Muscle of back (tissue), 11 donors: ENCODE results near the gene HOXA2. TPM values are rescaled to one million over a fixed set of nuclear protein-coding genes. Genes with fewer than 3 reads are reported as not detected.

Experiments used
- DNase-seq, 3 donors: peaks; one replicate each; pipeline versions ENCODE4 v3.0.0 to v3.0.0-alpha.2; 2013
- polyA plus RNA-seq, 10 donors: library from polyadenylated mRNA; unstranded; fragments of 120-200 nt; gene quantifications; one replicate each; pipeline ENCODE4 v1.2.1, GENCODE V29; 2013; ENCODE audit not compliant: insufficient read length in 10 of 10

HOXA2 gene
- polyA plus RNA-seq, 10 donors: 1.6 to 7.4 (median 4.4) TPM

DNA sequence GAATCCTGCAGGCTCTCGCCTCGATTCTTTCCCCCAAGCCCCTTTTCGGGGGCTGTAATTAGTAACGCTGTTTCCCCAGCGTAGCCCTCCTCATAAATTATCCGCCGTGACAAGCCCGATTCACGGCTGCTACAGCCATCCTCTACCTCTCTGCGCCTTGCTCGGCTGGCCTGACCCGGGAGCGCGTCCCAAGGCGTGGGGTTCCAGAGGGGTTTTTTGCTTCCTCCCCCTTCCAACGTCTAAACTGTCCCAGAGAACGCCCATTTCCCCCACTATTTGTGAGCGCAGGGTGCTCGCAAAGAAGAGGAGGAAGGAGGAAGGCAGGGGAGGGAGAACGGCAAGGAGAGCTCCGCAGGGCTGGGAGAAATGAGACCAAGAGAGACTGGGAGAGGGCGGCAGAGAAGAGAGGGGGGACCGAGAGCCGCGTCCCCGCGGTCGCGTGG is 40.1 kb upstream of the HOXA2 start:
- DNase-seq: no peak

DNA sequence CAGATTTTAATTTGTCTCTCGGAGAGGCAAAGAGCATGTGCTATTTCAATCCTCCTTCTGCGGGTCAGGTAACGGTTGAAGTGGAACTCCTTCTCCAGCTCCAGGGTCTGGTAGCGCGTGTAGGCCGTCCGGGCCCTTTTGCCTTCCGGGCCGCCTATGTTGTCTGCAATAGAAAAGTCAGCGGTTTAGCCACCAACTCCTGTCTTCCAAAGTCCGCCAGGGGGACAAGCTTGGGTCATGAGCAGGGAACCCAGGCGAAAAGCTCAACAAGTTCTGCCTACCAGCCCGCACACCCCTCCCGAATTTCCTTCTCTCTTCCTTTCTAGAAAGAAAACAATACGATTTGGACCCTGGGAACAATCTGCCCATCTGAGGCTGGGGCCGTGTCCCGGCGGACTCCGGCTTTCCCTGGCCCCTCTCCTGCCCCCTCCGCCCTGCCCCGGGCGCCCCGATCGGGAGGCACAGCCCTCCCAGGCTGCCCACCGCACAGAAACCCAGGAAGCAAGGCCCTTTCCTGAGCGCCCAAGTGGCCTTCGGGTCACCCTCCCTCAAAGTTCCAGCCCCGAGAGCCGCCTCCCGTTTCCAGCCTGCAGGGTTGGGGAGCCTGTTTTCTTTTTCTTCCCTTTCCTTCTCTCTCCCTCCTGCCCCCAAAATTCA is 39.6 kb upstream of the HOXA2 start:
- peak in 1 of 3 donors; percentile 62 for DNase-seq

DNA sequence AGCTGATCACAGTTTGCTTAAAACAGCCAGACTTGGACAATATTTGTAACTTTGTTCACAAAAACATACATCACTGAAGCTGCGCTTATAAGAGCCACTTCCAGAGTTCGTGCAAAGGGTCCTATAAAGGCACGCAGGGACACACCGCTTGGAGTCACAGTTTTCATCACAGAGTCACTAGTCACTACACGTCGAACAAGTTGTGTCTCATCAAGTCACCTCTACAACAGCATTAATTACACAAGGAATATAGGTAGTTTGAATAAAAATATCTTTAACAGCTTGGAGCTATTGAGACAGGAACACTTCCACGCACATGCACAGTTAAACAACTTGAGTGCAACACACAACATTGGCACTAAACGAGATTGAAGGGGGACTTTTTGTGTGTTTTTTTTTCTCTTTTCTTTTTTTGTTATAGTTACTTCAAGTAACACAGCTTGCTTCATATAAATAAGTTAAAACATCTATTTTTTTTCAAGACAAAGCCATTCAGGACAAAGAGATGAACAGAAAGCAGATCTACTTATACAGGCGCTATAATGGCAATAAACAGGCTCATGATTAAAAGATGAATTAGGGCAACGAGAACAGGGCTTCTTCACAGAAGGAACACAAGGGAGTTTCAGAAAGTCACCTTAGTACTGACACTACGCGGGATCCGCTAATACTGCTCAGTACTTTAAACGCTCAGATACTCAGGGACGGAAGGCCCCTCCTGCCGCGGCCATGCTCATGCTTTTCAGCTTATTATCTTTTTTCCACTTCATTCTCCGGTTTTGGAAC is 38.8 kb upstream of the HOXA2 start:
- peak in 1 of 3 donors; percentile 46 for DNase-seq

DNA sequence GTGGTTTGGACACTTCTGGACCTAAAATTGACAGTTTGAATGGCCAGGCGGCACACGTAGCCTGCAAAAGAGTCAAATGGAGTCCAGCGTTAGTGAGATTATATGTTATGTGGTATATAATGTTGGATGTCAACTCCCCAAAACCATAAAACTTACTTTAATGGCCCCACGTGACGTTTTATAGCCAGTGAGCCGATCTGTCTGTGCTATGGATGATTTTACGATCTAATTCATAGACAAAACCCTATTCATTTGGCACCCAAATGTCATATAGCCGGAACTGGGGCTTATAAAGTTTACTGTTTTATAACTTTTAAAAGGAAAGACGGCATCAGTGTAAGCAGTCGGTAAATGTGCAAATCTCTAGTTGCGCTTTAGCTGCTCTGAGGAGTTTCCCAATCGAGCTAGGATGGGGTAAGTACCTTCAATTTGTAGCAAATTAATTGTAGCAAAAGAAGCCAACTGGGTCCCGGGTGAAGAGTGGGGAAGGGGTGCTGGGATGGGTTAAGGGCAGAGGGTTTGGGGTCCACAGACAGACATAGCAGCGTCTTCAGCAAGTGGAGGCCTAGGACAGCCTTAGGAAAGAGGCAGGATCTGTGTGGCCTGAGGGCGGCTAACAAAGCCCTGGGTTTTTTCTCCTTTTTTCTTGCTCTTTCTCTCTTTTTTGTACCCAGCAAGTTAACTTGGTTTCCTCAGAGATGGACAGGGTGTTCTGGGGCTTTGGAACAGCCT is 37.8 kb upstream of the HOXA2 start:
- peak in 1 of 3 donors; percentile 51 for DNase-seq

DNA sequence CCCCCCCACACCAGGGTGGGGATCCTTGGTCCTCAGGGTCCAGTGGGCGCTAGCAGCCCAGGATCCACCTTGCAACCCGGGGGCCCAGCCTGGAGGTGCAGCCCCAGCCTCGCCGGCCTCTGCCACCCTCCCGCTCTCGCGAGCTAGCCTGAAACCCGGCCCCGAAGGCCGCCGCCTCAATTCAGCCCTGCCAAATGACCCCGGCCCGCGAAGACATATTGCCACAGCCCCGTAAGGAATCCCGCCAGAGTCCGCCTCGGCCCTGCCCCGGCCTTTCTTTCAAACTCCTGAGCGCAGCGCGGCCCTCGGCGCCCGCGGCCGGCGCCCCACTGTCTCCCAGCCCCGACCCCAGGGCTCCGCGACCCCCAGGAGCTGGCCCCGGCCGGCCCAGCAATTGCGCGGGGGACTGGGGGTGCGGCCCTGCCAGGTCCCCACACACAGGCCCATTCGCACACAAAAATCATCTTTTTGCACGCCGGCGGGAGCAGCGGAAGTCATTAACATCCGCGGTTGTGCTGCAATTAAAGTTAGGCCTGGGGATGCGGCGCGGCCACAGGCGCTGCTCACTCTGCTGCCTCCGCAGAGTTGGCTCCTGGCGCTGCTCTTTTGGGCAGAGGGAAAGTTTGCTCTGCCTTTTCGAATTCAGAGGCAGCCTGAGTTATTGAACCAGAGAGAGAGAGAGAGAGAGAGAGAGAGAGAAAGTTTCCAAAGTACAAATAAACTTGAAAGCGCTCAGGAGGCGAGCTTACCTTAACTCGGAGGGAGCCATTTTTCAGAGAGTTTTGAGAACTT is 37.0 kb upstream of the HOXA2 start:
- DNase-seq: no peak

DNA sequence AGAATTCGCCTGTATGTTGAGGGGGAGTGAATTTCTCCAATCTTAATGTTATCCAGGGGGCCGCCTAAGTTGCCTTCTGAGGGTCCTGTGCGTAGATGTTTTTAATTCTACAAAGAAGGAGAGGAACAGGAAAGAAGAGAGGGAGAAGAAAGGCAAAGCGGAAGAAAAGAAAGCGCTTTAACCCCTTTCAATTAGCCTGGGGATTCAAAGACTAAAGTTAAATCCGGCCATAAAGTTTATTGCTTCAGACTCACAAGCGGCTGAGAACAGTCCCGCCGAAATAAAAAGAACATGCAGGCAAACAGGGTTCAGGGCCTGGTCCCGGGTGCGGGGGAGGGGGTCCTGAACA is 36.5 kb upstream of the HOXA2 start:
- DNase-seq: no peak

DNA sequence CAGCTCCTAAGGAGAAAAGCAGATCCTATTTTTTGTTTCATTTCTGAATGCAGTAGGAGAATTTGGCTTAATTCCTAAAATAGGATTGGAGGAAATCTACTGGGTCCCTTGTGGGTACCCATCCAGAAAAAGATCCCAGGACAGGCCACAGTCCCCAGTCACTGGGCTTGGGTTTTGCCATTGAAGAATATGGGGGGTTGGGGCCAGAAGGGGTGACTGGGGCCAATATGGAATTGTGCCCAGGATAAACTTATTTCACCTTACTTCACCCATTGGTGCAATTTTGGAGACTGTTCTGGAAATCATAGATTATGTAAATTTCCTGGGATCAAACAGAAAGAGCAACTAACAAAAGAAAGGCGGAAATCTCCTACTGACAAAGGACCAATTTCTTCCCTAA is 36.0 kb upstream of the HOXA2 start:
- DNase-seq: no peak

DNA sequence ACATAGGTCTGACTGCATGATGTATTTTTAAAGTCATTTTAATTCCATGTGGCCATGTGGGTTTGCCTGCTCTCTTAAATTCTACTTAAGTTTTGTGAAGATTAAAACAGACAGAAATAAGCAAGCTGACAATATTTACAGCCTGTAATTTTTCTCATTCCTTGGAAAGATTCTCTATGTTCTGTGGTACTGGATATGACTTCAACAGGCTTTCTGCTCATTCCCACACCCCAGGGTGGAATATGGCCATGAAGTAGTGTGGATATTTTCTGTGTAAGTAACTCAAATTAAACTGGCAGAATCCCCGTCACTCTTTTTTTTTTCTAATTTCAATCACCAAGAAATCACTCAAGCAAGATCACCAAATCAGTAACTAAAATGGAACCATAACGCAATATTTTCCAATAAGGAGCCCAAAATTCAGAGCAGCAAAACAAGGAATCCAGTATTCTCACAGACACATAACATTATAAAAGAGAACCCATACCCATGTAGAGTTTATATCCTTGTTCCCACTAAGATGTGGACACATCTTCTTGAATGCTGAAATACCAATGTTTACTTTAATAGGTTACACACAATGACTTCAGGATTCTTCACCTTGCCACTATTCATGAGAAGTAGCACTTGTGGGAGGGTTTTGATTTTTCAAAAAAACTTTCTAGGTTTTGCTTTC is 35.3 kb upstream of the HOXA2 start:
- no peak for DNase-seq

DNA sequence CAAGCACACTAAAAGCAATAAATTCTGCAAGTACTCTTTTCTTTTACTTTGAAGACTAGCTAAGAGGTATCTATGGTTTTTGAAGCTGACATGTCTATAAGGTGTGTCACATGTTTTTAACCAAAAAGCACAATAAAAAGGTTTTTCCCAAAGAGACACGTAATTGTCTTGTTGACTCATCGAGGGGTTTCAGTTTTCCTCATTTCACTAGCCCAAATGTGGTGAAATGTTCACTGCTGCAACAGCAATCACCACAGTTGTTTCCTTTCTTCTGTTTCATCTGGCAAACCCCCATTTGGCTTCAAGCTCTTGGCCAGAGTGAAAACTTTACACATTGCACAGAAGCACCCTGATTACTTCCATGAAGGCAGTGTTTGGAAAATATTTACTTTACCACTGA is 31.9 kb upstream of the HOXA2 start:
- DNase-seq: peak in 1 of 3 donors; percentile 76

DNA sequence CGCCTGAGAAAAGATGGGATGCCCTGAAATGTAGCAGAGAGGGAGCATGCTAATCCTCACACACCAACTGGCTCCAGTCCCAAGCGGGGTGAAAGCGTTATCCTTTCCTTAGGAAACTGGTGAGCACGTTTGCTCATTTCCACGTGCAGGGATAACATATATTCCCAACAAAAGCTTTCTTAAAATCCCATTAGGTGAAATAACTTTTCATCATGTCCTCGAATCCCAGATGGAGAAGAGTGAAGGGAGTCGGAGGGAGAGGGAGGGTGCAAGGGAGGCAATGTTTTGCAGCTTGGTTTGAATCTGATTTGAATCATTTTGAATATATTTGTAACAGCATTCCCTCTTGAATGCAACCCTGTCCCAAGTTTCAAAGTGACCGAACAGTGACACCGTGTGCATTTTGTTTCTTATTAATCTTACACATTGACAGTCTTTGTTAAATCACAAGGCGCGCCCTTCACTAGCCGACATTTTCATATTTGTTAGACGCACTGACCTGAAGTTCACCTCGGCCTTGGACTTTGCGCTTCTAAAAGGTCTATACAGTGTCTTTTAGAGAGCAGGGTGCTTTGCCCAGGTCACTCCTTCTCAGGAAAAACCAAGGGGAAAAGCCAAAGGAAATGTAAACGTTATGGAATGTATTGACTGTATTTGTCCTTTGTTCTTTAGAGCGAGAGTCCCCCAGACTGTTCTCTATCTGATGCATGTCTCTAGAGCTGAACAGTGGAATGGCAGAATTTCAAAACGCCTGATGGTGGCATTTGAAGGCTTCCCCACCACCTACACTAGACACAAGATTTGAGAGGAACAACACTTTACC is 31.1 kb upstream of the HOXA2 start:
- no peak for DNase-seq

DNA sequence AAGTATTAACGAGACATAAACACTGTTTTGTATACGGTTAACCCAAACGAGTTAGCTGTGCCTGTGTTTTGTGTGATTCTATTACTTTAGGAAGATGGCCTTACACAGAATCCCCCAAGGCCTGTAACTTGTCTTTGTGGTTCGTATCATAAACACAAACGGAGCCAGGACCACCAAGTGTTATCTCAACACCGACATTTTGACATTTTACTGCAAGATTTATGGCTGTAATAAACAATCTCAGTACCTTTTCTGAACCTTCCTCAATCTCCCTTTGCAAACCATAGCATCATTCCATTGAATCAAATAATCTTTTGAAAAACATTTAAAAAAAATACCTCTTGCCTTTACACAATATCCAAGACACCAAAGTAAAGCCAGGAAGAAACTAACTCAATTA is 30.5 kb upstream of the HOXA2 start:
- DNase-seq: no peak

DNA sequence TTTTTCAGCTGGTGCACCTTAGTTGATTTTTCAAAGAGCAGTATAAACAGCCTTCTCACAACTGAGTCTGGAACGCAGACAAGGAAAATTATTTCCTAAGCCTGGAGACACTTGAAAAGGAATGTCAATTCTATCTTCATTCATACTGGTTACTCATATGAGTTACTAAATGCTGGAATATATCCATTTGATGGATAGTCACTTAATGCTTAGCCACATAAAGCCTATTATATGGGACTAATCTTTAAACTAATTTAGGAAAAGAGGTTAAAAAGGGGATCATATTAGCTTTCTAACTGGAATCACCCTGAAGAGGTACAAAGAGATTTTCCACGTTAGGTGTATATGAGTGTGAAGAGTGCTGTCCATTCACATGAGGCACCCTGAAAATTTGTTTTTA is 29.7 kb upstream of the HOXA2 start:
- DNase-seq: no peak

DNA sequence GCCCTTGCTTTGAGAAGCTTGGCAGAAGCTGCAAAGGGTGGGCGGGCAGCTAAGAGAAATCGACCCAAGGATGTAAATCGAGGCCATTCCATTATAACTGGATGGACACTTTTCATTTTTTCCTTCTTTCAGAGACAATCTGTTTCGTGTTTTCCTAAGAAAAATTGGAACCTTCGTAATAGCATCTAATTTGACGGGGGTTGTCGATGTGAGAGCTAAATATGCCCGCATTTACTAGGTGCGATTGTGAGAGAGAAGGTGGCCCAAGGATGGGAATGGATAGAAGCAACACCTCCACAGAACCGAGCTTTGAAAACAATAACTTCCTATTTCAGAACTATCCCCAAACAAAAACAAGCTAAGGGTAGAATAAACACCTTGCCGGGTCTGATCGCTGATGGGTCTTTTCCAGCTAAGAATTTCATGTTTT is 28.9 kb upstream of the HOXA2 start:
- no peak for DNase-seq

DNA sequence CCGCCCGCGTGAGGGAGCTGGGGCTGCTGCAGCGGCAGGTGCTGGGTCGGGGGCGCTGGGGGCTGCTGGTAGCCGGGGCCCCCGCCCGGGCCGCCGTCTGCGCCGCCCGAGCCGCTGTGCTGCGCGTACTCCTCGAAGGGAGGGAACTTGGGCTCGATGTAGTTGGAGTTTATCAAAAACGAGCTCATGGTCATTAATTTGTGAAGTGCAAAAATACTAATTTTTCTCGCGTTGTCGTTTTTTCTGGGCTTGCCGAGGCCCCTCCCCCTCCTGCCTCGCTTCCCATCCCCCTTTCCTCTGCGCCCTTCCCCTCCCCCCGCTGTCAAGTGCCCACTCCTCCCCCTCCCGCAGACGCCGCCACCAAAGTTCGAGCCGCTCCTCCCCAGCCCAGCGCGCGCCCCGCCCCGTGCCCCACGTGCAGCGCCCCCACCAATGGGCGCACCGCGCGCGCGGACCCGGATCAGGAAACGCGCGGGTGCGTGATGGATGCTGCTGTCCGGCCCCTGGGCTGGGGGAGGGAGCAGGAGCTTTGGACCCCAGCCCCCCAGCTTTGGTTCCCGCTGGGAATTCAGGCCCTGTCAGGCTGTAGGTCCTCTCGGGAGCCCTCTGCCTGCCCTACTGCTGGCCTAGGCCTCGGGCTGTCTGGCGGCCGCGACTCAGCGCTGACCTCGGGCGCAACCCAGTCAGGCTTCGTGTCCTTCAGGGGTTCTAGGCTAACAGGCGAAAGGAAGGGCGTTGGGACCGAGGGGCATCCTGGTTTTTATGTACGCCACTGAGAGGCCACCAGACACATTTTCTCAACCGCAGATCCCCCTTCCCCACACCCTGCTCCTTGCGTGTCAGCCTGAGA is 28.3 kb upstream of the HOXA2 start, which contains the start of gene HOXA4:
Gene HOXA4 (minus strand): TSS at position 218 of the 850 bp plus-strand sequence. CDS start 24 bp downstream, at position 194.
- DNase-seq: peak; percentile 92 to 97 (median 94)

DNA sequence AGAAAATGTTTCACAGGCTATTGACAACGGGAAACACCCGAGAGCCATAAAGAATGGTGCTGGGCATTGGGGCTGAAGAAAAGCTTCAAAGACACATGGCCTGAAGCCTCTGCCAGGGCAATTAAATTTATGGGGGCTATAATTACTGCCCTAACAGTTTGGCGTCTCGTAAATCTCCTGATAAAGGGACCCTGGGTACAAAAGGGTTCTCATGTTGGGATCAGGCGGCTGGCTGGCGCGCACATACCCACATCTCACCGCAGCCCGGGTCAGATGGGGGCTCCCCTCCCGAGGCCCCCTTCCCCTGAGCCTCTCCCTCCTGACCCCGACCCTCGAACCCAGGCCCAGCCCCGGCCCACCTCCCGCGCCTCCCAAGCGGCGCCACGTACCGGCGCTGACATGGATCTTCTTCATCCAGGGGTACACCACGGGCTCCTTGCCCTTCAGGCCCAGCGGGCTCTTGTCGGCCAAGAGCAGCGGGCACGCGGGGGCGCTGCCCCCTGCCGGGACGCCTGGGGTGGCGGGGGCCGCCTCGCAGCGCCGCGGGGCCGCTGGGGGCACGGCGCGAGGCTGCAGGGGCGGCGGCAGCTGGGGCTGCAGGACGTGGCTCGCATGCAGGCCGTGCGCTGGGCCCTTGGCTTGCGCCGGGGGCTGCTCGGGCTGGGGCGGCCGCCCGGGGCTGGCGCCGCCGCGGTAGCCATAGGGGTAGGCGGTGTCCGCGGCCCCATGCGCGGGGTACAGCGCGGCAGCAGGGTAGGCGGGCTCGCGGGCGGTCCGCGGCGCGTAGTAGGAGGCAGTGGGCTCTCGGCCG is 27.5 kb upstream of the HOXA2 start:
- DNase-seq: peak in 2 of 3 donors; percentile 34 to 44

DNA sequence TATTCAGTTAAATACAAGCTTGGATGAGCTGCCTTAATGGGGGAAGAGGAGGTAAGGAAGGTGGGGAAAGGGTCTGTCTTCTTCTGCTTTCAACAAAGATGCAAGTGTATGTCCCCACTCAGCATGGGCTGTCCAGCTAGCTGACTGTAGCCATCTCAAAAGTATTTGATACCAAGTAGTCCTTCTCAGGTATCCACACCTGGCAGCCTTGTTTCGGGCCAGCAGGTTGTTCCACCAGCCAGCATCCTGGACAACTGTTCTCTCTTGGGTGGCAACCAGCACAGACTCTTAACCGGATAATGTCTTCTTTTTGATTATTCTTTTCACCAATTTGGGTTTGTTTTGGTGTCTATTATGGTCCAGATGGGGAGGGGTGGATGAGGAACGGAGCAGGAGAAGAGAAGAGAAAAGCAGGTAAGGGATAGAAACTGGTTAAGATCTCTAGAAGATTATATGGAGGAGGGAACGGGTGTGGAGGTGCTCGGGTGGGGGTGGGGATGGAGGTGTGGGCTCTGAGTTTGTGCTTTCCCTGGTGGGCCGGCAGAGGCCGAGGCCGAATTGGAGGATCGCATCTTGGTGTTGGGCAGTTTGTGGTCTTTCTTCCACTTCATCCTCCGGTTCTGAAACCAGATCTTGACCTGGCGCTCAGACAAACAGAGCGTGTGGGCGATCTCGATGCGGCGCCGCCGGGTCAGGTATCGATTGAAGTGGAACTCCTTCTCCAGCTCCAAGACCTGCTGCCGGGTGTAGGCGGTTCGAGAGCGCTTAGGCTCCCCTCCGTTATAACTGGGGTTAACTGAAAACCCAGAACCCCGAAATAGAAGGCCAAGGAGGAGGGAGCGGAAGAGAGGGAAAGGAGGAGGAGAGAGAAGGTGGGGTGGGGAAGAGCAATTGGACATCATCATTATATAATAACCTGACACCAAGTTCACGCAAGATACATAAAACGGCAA is 26.6 kb upstream of the HOXA2 start:
- no peak for DNase-seq

DNA sequence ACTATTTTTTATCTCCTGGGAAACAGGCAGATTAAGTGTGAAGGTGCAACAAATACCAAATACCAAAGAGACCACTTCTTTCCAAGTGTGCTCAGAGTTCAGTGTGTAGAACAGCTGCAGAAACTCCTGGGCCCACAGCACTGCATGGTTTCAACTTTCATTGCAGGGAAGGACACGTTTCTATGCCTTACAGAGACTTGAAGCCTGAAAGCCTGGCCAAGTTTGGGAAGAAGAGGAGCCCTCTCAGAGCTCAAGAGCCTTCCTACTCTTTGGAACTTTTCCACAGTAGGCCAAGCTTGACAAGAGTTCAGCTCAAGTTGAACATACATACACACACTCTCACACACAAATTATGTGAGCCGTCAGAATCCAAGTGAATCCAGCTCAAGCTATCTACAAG is 25.6 kb upstream of the HOXA2 start:
- DNase-seq: peak in 2 of 3 donors; percentile 82 to 90
